Sigmoid colon (tissue), 7 donors: ENCODE measurements around the gene IZUMO2. TPM values are rescaled to one million over a fixed set of nuclear protein-coding genes. Genes with fewer than 3 reads are reported as not detected.

Experiments
- DNase-seq: peaks from one replicate; pipeline ENCODE4 v3.0.0-alpha.2; 2019
- H3K27ac ChIP-seq, 4 donors: fragments of 200-600 bp; sonication (generic); one replicate each; pipeline ENCODE4 v1.5.1; 2016 to 2019; ENCODE audit warnings: mild to moderate bottlenecking in 1 of 4
- H3K27me3 ChIP-seq, 3 donors: fragments of 200-600 bp; sonication (generic); one replicate each; pipeline ENCODE4 v1.5.1; 2019; ENCODE audit warnings: mild to moderate bottlenecking in 1 of 3
- H3K36me3 ChIP-seq, 4 donors: fragments of 200-600 bp; sonication (generic); one replicate each; pipeline ENCODE4 v1.5.1; 2016 to 2019
- H3K4me1 ChIP-seq, 4 donors: fragments of 200-600 bp; sonication (generic); one replicate each; pipeline ENCODE4 v1.5.1; 2017 to 2019
- H3K4me3 ChIP-seq, 4 donors: fragments of 200-600 bp; sonication (generic); one replicate each; pipeline ENCODE4 v1.5.1; 2017 to 2019; ENCODE audit warnings: mild to moderate bottlenecking in 2 of 4, moderate library complexity in 1 of 4
- H3K9me3 ChIP-seq, 4 donors: fragments of 200-600 bp in 3 of 4; sonication (generic) in 3 of 4; one replicate each; pipeline versions ENCODE4 v1.5.1 to v1.6.1; 2013 to 2019
- CTCF ChIP-seq, 4 experiments: fragments of 450-650 bp in 3 of 4; fragments of 200-600 bp in 1 of 4; IDR thresholded peaks; one replicate each; pipeline ENCODE4 v1.5.1; 2016 to 2019; ENCODE audit warnings: antibody characterized with exemption in 4 of 4, mild to moderate bottlenecking in 3 of 4, moderate library complexity in 2 of 4
- EP300 ChIP-seq, 4 donors: sonication (generic); formaldehyde crosslinking; IDR thresholded peaks; one replicate each; pipeline ENCODE4 v1.6.1; 2017; ENCODE audit warnings: antibody characterized with exemption in 4 of 4
- POLR2A ChIP-seq, 2 donors: fragments of 450-650 bp; IDR thresholded peaks; one replicate each; pipeline ENCODE4 v1.6.1; 2016; ENCODE audit warnings: antibody characterized with exemption in 2 of 2, mild to moderate bottlenecking in 2 of 2, moderate library complexity in 2 of 2
- POLR2AphosphoS5 ChIP-seq, 4 donors: sonication (generic); formaldehyde crosslinking; IDR thresholded peaks; one replicate each; pipeline ENCODE4 v1.6.1; 2017; ENCODE audit warnings: antibody characterized with exemption in 4 of 4
- WGBS, 2 donors: extraction: QIAGEN DNeasy Blood & Tissue Kit; methylation state at CpG; one replicate each; pipeline ENCODE4 v1.1.7; 2013; 5-methylcytosine and 5-hydroxymethylcytosine counted together
- intact Hi-C: fragments of 100-400 bp; cut with DNase I; formaldehyde crosslinking; loops from one replicate; pipeline ENCODE4 v1.15.1; 2023
- polyA plus RNA-seq, 3 donors: library from polyadenylated mRNA; stranded (reverse); fragments of 200-250 nt; gene quantifications; one replicate each; pipeline ENCODE4 v1.2.3, GENCODE V29; 2013
- total RNA-seq, 4 donors: library from RNA; depleted of rRNA; stranded (reverse); fragments of >200 nt; gene quantifications; one replicate each; pipeline ENCODE4 v1.1.0, GENCODE V29; 2016
- donor health status: healthy with polysubstance abuse.
- donor health status: Bipolar disorder and iron deficiency.
- donor health status: healthy.

IZUMO2 gene
- total and polyA plus RNA-seq, 7 donors = not detected

- intact Hi-C loops = no loop called here
Observed at GRCh38 chr19:50173127-50173526, 10.0 kb upstream of the IZUMO2 start.

GRCh38 chr19:50172726-50173125 lies 9.6 kb upstream of the IZUMO2 start:
- Histone ChIP-seq H3K27me3 (peaks cover 0 to 20% (median 0%) of the 10 kb centered on the region in 3 donors), H3K4me3 (no peak overlapping the region), H3K4me1 (no peaks in the 10 kb centered on the region), H3K27ac (no peak overlapping the region), H3K36me3 (no peaks in the 10 kb centered on the region), H3K9me3 (no peaks in the 10 kb centered on the region)
- no peak for TF ChIP-seq POLR2A (IDR thresholded peaks at IDR 0.05)
- TF ChIP-seq POLR2AphosphoS5 (IDR thresholded peaks at IDR 0.05) = no peak
- TF ChIP-seq EP300 (IDR thresholded peaks at IDR 0.05) = no peak
- no peak for TF ChIP-seq CTCF (IDR thresholded peaks at IDR 0.05)
- intact Hi-C loops = no loop called here
- DNase-seq = no peak

More at GRCh38 chr19:50173127-50173526, 10.0 kb upstream of the IZUMO2 start:
- H3K9me3 ChIP-seq = no peaks in the 10 kb centered on the region
- peaks cover 0 to 20% (median 0%) of the 10 kb centered on the region in 3 donors for H3K27me3 ChIP-seq
- no peaks in the 10 kb centered on the region for H3K4me1 ChIP-seq
- no peak overlapping the region for H3K27ac ChIP-seq
- no peak for DNase-seq
- WGBS, 2 donors = 13 to 50% methylated on average over 8 of the region's 8 CpGs
- no peaks in the 10 kb centered on the region for H3K36me3 ChIP-seq
- TF ChIP-seq EP300 (IDR thresholded peaks at IDR 0.05) = no peak
- peak in 1 of 2 donors; percentile 14 for TF ChIP-seq POLR2A (IDR thresholded peaks at IDR 0.05)
- H3K4me3 ChIP-seq = no peak overlapping the region

DNA sequence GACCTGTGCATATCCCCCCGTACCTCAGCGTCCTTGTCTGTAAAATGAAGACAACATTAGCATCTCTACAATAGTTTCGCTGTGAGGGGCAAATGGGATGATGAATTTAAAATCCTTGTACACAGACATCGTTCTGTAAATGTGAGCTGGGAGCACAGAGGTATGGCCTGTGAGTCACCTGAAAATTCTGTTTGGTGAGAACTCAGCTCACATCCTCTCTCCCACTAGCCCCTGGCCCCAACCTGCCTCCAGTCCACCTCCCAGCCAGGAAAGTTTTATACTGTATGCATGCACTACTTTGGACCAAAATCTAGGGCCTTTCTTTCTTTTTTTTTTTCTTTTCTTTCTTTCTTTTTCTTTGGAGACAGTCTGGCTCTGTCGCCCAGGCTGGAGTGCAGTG lies 8.7 kb upstream of the IZUMO2 start:
- peaks cover 0 to 23% (median 0%) of the 10 kb centered on the region in 3 donors for H3K27me3 ChIP-seq
- TF ChIP-seq POLR2AphosphoS5 (IDR thresholded peaks at IDR 0.05) (no peak), EP300 (IDR thresholded peaks at IDR 0.05) (no peak)
- no peak overlapping the region for H3K27ac ChIP-seq
- WGBS, 2 donors = 91 to 94% methylated on average over 5 of the region's 5 CpGs
- no peak for DNase-seq
- no peaks in the 10 kb centered on the region for H3K36me3 ChIP-seq
- H3K9me3 ChIP-seq = no peaks in the 10 kb centered on the region
- H3K4me1 ChIP-seq = no peaks in the 10 kb centered on the region
- intact Hi-C loops = no loop called here
- H3K4me3 ChIP-seq = no peak overlapping the region

DNA sequence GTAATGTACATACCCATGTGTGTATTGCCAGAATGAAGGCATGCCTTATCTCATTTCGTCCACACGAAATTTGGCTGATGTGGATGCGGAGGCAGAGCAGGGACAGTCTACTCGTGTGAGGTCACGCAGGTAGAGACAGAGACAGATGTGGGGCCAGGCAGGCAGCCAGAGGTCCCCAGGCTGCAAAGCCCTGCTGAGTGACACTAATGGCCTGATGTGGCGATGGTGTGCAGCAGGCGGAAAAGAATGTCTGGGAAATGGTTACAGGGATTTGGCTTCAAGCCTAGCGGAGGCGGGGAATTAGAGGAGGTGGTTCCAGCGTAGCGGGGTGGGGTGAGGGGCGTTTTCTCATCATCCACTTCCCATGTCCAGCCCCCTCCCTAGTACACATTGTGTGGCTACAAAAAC lies 4.2 kb upstream of the IZUMO2 start:
- H3K27ac ChIP-seq = no peak overlapping the region

GRCh38 chr19:50159078-50159477 lies 4.0 kb downstream of the IZUMO2 start:
- WGBS, 2 donors = 92 to 94% methylated on average over 2 of the region's 2 CpGs

More for the DNA sequence above, 4.2 kb upstream of the IZUMO2 start:
- Histone ChIP-seq H3K4me3 (no peak overlapping the region), H3K27me3 (peaks cover 0 to 50% (median 21%) of the 10 kb centered on the region in 3 donors), H3K9me3 (peaks cover 0 to 4% (median 0%) of the 10 kb centered on the region in 4 donors), H3K4me1 (no peaks in the 10 kb centered on the region), H3K36me3 (no peaks in the 10 kb centered on the region)
- 20 to 56% methylated on average over 12 of the region's 12 CpGs for WGBS, 2 donors
- TF ChIP-seq CTCF (IDR thresholded peaks at IDR 0.05) (no peak), POLR2AphosphoS5 (IDR thresholded peaks at IDR 0.05) (no peak), EP300 (IDR thresholded peaks at IDR 0.05) (no peak), POLR2A (IDR thresholded peaks at IDR 0.05) (no peak)
- intact Hi-C loops = no loop called here
- DNase-seq = no peak

More at GRCh38 chr19:50159078-50159477, 4.0 kb downstream of the IZUMO2 start:
- no peak for DNase-seq
- Histone ChIP-seq H3K9me3 (peaks cover 0 to 8% (median 4%) of the 10 kb centered on the region in 4 donors), H3K4me1 (no peaks in the 10 kb centered on the region), H3K36me3 (no peaks in the 10 kb centered on the region), H3K27ac (no peak overlapping the region), H3K4me3 (no peak overlapping the region), H3K27me3 (peaks cover 0 to 25% (median 8%) of the 10 kb centered on the region in 3 donors)
- intact Hi-C loops = no loop called here
- TF ChIP-seq EP300 (IDR thresholded peaks at IDR 0.05) = no peak
- TF ChIP-seq CTCF (IDR thresholded peaks at IDR 0.05) = no peak
- TF ChIP-seq POLR2AphosphoS5 (IDR thresholded peaks at IDR 0.05) = no peak
- no peak for TF ChIP-seq POLR2A (IDR thresholded peaks at IDR 0.05)
